Measurements from ENCODE around the gene ADIRF. TPM values are rescaled to one million over a fixed set of nuclear protein-coding genes. Genes with fewer than 3 reads are reported as not detected.
"Not testable (repeated sequence)": the region's sequence is repeated elsewhere in the genome, so short reads cannot be mapped to it uniquely, and the experiment has no call there.

ADIRF gene
- total and polyA plus RNA-seq, 2 donors (not counting 1 experiment from before 2014, with no cell fraction given), result not detected

GRCh38 chr10:86952106-86952505, 16.2 kb upstream of the ADIRF start:
- no peak overlapping the region for H2AFZ ChIP-seq (ENCODE audit: insufficient read depth, low read depth, low read length, poor library complexity, severe bottlenecking)
- peaks cover 7% of the 10 kb centered on the region for H3K9me3 Mint-ChIP-seq (ENCODE audit: insufficient read depth)
- no peak overlapping the region for H3K27ac Mint-ChIP-seq
- CTCF ChIA-PET, result no interaction called here
- H3K79me2 ChIP-seq (ENCODE audit: control insufficient read depth, insufficient read depth, low read length), result no peaks in the 10 kb centered on the region
- H3K9me3 ChIP-seq (ENCODE audit: control extremely low read depth in 1 of 3, control insufficient read depth in 2 of 3, insufficient read depth in 1 of 3, low read length in 2 of 3), result peaks cover 0 to 24% (median 6%) of the 10 kb centered on the region in 3 donors
- H3K4me3 ChIP-seq (ENCODE audit: control extremely low read depth in 1 of 5, extremely low read depth in 1 of 5, insufficient read depth in 1 of 5, low read depth in 2 of 5, low read length in 4 of 5), result no peak overlapping the region
- DNase-seq, result no peak
- H3K9ac ChIP-seq (ENCODE audit: low read length), result no peak overlapping the region
- WGBS (ENCODE audit: insufficient coverage), result 92% methylated on average over 6 of the region's 7 CpGs
- no peak overlapping the region for H3K27ac ChIP-seq (ENCODE audit: low read length in 2 of 2)
- no peaks in the 10 kb centered on the region for H4K20me1 ChIP-seq (ENCODE audit: control insufficient read depth, insufficient read depth, low read length, poor library complexity, severe bottlenecking)
- no peaks in the 10 kb centered on the region for H3K4me1 Mint-ChIP-seq
- POLR2A ChIA-PET, result no interaction called here
- no peak for TF ChIP-seq CTCF (IDR thresholded peaks at IDR 0.05)
- TF ChIP-seq EZH2 (IDR thresholded peaks at IDR 0.05; ENCODE audit: borderline replicate concordance, insufficient read depth, low read depth, low read length, poor library complexity, severe bottlenecking), result no peak
- no peak for ATAC-seq (ENCODE audit: low read depth)
- H3K4me2 ChIP-seq (replicated peaks; ENCODE audit: low read depth, low read length, poor library complexity, severe bottlenecking), result no peak overlapping the region
- peaks cover 0 to 2% (median 0%) of the 10 kb centered on the region in 4 experiments for H3K27me3 ChIP-seq (replicated peaks in 1 of 4; ENCODE audit: control extremely low read depth in 1 of 4, control insufficient read depth in 3 of 4, insufficient read depth in 4 of 4, low read length in 3 of 4)
- intact Hi-C loops (cut with micrococcal nuclease), result no loop called here
- H3K27me3 Mint-ChIP-seq, result peaks cover under 1% of the 10 kb centered on the region
- no peaks in the 10 kb centered on the region for H3K36me3 ChIP-seq (replicated peaks in 1 of 2; ENCODE audit: control extremely low read depth in 1 of 2, control insufficient read depth in 1 of 2, extremely low read depth in 1 of 2, insufficient read depth in 2 of 2, low read length in 1 of 2)
- no peaks in the 10 kb centered on the region for H3K4me1 ChIP-seq (ENCODE audit: control insufficient read depth in 2 of 2, insufficient read depth in 2 of 2, low read length in 2 of 2)
- H3K4me3 Mint-ChIP-seq, result no peak overlapping the region

DNA sequence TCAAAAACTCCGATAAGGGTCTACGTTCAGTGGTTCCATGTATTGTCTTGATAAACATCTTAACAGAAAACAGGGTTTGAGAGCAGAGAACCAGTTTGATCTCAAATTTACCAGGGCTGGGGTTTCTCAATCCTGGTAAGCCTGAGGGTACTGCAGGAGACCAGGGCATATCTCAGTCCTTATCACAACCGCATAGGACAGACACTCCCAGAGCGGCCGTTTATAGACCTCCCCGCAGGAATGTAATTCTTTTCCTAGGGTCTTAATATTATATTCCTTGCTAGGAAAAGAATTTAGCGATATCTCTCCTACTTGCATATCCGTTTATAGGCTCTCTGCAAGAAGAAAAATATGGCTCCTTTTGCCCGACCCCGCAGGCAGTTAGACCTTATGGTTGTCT, 15.6 kb upstream of the ADIRF start:
- 97% methylated on average over 5 of the region's 10 CpGs for WGBS (ENCODE audit: insufficient coverage)
- H3K27me3 ChIP-seq (replicated peaks in 1 of 4; ENCODE audit: control extremely low read depth in 1 of 4, control insufficient read depth in 3 of 4, insufficient read depth in 4 of 4, low read length in 3 of 4); H3K79me2 ChIP-seq (ENCODE audit: control insufficient read depth, insufficient read depth, low read length); H3K4me3 ChIP-seq (ENCODE audit: control extremely low read depth in 1 of 5, extremely low read depth in 1 of 5, insufficient read depth in 1 of 5, low read depth in 2 of 5, low read length in 4 of 5); H3K9ac ChIP-seq (ENCODE audit: low read length); POLR2A ChIA-PET; DNase-seq; intact Hi-C loops (cut with micrococcal nuclease); H3K27me3 Mint-ChIP-seq; H3K36me3 ChIP-seq (replicated peaks in 1 of 2; ENCODE audit: control extremely low read depth in 1 of 2, control insufficient read depth in 1 of 2, extremely low read depth in 1 of 2, insufficient read depth in 2 of 2, low read length in 1 of 2); H3K9me3 Mint-ChIP-seq (ENCODE audit: insufficient read depth); H3K4me1 Mint-ChIP-seq; H3K27ac ChIP-seq (ENCODE audit: low read length in 2 of 2); H3K27ac Mint-ChIP-seq; CTCF ChIA-PET; ATAC-seq (ENCODE audit: low read depth); H3K4me1 ChIP-seq (ENCODE audit: control insufficient read depth in 2 of 2, insufficient read depth in 2 of 2, low read length in 2 of 2); H3K4me2 ChIP-seq (replicated peaks; ENCODE audit: low read depth, low read length, poor library complexity, severe bottlenecking); H4K20me1 ChIP-seq (ENCODE audit: control insufficient read depth, insufficient read depth, low read length, poor library complexity, severe bottlenecking); H3K4me3 Mint-ChIP-seq; H2AFZ ChIP-seq (ENCODE audit: insufficient read depth, low read depth, low read length, poor library complexity, severe bottlenecking): not testable (repeated sequence)
- H3K9me3 ChIP-seq (ENCODE audit: control extremely low read depth in 1 of 3, control insufficient read depth in 2 of 3, insufficient read depth in 1 of 3, low read length in 2 of 3), result peaks cover 0 to 24% (median 6%) of the 10 kb centered on the region in 3 donors

Data from B cell (primary cell).